HT1080 (cell line): ENCODE measurements around the gene PSMB1. TPM values are rescaled to one million over a fixed set of nuclear protein-coding genes. Genes with fewer than 3 reads are reported as not detected.
"Not testable (repeated sequence)": the region's sequence is repeated elsewhere in the genome, so short reads cannot be mapped to it uniquely, and the experiment has no call there.

Source experiments
- DNase-seq: peaks from one replicate; pipeline ENCODE4 v3.0.0-alpha.2; 2015; ENCODE audit warnings: low read depth
- total RNA-seq: library from RNA; depleted of rRNA; stranded (reverse); fragments of >200 nt; shearing (Covaris generic); gene quantifications from 2 replicates; pipeline ENCODE4 v1.2.3, GENCODE V29; 2014

Gene PSMB1
- total RNA-seq, 1 experiment from 2014 or later = 456 TPM

GRCh38 chr6:170536671-170537070 lies 16.4 kb downstream of the PSMB1 start:
- no peak for DNase-seq

GRCh38 chr6:170535004-170535403 lies 18.1 kb downstream of the PSMB1 start:
- DNase-seq = no peak

GRCh38 chr6:170533792-170534191 lies 19.3 kb downstream of the PSMB1 start:
- DNase-seq = no peak

GRCh38 chr6:170532867-170533488 lies 20.1 kb downstream of the PSMB1 start:
- no peak for DNase-seq

- DNase-seq = peak; percentile 55
Measured at GRCh38 chr6:170529839-170530469, 23.2 kb downstream of the PSMB1 start.

- DNase-seq = not testable (repeated sequence)
Measured at GRCh38 chr6:170527995-170528394, 25.1 kb downstream of the PSMB1 start.

GRCh38 chr6:170525795-170526194 lies 27.3 kb downstream of the PSMB1 start:
- no peak for DNase-seq

- no peak for DNase-seq
Measured at GRCh38 chr6:170524172-170524502, 29.0 kb downstream of the PSMB1 start.

GRCh38 chr6:170523256-170524171 lies 29.6 kb downstream of the PSMB1 start:
- DNase-seq = no peak

GRCh38 chr6:170522565-170523183 lies 30.4 kb downstream of the PSMB1 start:
- peak; percentile 5 for DNase-seq

GRCh38 chr6:170516783-170517616 lies 36.1 kb downstream of the PSMB1 start:
- DNase-seq = peak; percentile 65

GRCh38 chr6:170514908-170515307 lies 38.2 kb downstream of the PSMB1 start:
- no peak for DNase-seq

GRCh38 chr6:170512249-170512648 lies 40.9 kb downstream of the PSMB1 start:
- DNase-seq = no peak

GRCh38 chr6:170510631-170511030 lies 42.5 kb downstream of the PSMB1 start:
- no peak for DNase-seq

- no peak for DNase-seq
Measured at GRCh38 chr6:170509723-170510018, 43.4 kb downstream of the PSMB1 start.

GRCh38 chr6:170508892-170509722 lies 44.0 kb downstream of the PSMB1 start:
- not testable (repeated sequence) for DNase-seq

GRCh38 chr6:170508275-170508674 lies 44.8 kb downstream of the PSMB1 start:
- DNase-seq = not testable (repeated sequence)

- DNase-seq = not testable (repeated sequence)
Measured at GRCh38 chr6:170507728-170508127, 45.4 kb downstream of the PSMB1 start.

GRCh38 chr6:170506446-170506845 lies 46.7 kb downstream of the PSMB1 start:
- DNase-seq = no peak

GRCh38 chr6:170505306-170505705 lies 47.8 kb downstream of the PSMB1 start:
- DNase-seq = no peak
